LoVo (cell line): Measurements from ENCODE around the gene TMEM259.

Experiments used
- DNase-seq: peaks from one replicate; pipeline ENCODE4 v3.0.0-alpha.2; 2016; ENCODE audit warnings: low spot score

Gene TMEM259

GRCh38 chr19:986083-986482, 34.8 kb downstream of the TMEM259 start:
- DNase-seq, result no peak

GRCh38 chr19:984165-984967, 36.6 kb downstream of the TMEM259 start, which contains the start of gene WDR18:
WDR18 (plus strand) TSS chr19:984345; CDS start chr19:984354, 9 bp downstream.
- DNase-seq, result peak; percentile 92

GRCh38 chr19:982567-983170, 38.3 kb downstream of the TMEM259 start:
- peak; percentile 79 for DNase-seq

GRCh38 chr19:980133-980998, 40.6 kb downstream of the TMEM259 start:
- no peak for DNase-seq

- DNase-seq, result no peak
These were observed 41.6 kb downstream of the TMEM259 start for GRCh38 chr19:979318-979741.

GRCh38 chr19:977058-977464, 43.9 kb downstream of the TMEM259 start:
- DNase-seq, result no peak

GRCh38 chr19:976476-976875, 44.4 kb downstream of the TMEM259 start:
- no peak for DNase-seq

- DNase-seq, result no peak
These were observed 46.2 kb downstream of the TMEM259 start for GRCh38 chr19:974564-975257.

GRCh38 chr19:973726-974563, 47.0 kb downstream of the TMEM259 start:
- DNase-seq, result no peak

- no peak for DNase-seq
These were observed 48.6 kb downstream of the TMEM259 start for GRCh38 chr19:972281-972680.

GRCh38 chr19:971795-972194, 49.1 kb downstream of the TMEM259 start:
- no peak for DNase-seq

- no peak for DNase-seq
These were observed 50.2 kb downstream of the TMEM259 start for GRCh38 chr19:970695-971094.

- no peak for DNase-seq
These were observed 54.3 kb downstream of the TMEM259 start for GRCh38 chr19:966485-967088.

- DNase-seq, result no peak
These were observed 55.9 kb downstream of the TMEM259 start for GRCh38 chr19:964761-965694.

- DNase-seq, result no peak
These were observed 56.8 kb downstream of the TMEM259 start for GRCh38 chr19:964116-964520.

- DNase-seq, result no peak
These were observed 57.4 kb downstream of the TMEM259 start for GRCh38 chr19:963486-963951.

GRCh38 chr19:962683-963400, 58.1 kb downstream of the TMEM259 start:
- no peak for DNase-seq

- no peak for DNase-seq
These were observed 58.9 kb downstream of the TMEM259 start for GRCh38 chr19:961866-962620.
